DND-41 (cell line): Measurements from ENCODE around the gene NRF1.

ENCODE experiments used
- EZH2 ChIP-seq: IDR thresholded peaks from 3 replicates; pipeline ENCODE4 v1.6.1; 2012; ENCODE audit warnings: borderline replicate concordance, low read depth, mild to moderate bottlenecking, moderate library complexity, low read length, inconsistent platforms; ENCODE audit not compliant: severe bottlenecking
- TF ChIP-seq, protein P1 (sequence below): IDR thresholded peaks from 2 replicates; pipeline ENCODE4 v1.5.1; 2012; ENCODE audit warnings: borderline replicate concordance, low read length, moderate library complexity, mild to moderate bottlenecking; ENCODE audit not compliant: poor library complexity, severe bottlenecking; ENCODE audit errors: extremely low read depth

DNA sequence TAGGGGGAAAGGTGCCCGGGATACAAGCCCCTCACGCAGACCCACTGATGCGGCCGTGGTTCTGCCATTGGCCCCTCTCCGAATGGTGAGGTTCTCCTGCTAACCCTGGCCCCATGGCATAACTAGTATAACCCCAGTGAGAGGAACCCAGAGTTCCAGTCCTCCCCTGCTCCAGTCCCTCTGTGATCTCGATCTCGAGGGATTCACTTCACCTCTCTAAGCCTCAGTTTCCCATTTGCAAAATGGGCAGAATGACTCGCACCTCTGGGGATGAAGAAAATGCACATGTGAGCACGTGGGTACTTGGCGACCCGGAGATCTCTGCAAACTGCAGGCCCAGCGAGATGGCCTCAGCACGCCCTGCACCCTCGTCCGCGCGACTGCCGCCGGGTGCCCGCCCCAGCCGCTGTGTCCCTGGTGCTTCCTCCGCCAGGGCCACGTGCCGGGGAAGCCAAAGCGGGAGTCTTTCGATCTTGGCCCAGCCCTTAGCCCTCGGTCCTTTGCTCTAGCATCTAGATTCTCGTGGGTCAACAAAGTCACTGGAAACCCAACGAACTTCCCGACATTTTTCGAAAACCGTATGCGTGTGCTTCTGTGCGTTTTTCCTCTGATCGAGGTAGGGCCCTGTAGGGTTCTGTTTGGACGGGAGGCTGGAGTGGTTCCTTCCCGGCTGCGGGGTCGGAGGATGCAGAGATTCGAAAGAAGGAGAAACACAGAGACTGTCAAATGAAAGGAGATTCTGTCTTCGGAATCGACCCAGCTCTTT lies 171.5 kb downstream of the NRF1 start:
- TF ChIP-seq, protein P1, sequence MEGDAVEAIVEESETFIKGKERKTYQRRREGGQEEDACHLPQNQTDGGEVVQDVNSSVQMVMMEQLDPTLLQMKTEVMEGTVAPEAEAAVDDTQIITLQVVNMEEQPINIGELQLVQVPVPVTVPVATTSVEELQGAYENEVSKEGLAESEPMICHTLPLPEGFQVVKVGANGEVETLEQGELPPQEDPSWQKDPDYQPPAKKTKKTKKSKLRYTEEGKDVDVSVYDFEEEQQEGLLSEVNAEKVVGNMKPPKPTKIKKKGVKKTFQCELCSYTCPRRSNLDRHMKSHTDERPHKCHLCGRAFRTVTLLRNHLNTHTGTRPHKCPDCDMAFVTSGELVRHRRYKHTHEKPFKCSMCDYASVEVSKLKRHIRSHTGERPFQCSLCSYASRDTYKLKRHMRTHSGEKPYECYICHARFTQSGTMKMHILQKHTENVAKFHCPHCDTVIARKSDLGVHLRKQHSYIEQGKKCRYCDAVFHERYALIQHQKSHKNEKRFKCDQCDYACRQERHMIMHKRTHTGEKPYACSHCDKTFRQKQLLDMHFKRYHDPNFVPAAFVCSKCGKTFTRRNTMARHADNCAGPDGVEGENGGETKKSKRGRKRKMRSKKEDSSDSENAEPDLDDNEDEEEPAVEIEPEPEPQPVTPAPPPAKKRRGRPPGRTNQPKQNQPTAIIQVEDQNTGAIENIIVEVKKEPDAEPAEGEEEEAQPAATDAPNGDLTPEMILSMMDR: no peak
- no peak for TF ChIP-seq EZH2
